SK-N-SH treated with all-trans-retinoic acid at 6 μM for 48 hours (cell line): ENCODE data around the gene SORCS1.

Experiments
- ARNTL ChIP-seq: fragments of 450-650 bp; formaldehyde crosslinking; IDR thresholded peaks from 2 replicates; pipeline ENCODE4 v1.5.0; 2020; ENCODE audit warnings: low read depth, mild to moderate bottlenecking, moderate library complexity, borderline replicate concordance
- BACH2 ChIP-seq: fragments of 250-450 bp; sonication (Bioruptor Pico); IDR thresholded peaks from 2 replicates; pipeline ENCODE4 v1.9.0; 2021; ENCODE audit warnings: mild to moderate bottlenecking, borderline replicate concordance
- CREB5 ChIP-seq: fragments of 250-450 bp; sonication (Bioruptor Pico); IDR thresholded peaks from 2 replicates; pipeline ENCODE4 v1.5.1; 2020; ENCODE audit warnings: low read depth, mild to moderate bottlenecking, moderate library complexity
- CSRNP3 ChIP-seq: fragments of 250-450 bp; sonication (Bioruptor Pico); IDR thresholded peaks from 2 replicates; pipeline ENCODE4 v1.5.1; 2021; ENCODE audit warnings: mild to moderate bottlenecking, moderate library complexity
- ESRRG ChIP-seq: fragments of 250-450 bp; sonication (Bioruptor Pico); IDR thresholded peaks from 2 replicates; pipeline ENCODE4 v1.6.1; 2021; ENCODE audit warnings: mild to moderate bottlenecking
- PATZ1 ChIP-seq: fragments of 250-450 bp; sonication (Bioruptor Pico); IDR thresholded peaks from 2 replicates; pipeline ENCODE4 v1.8.0; 2020; ENCODE audit warnings: mild to moderate bottlenecking, moderate library complexity, borderline replicate concordance
- RARB ChIP-seq: fragments of 250-450 bp; sonication (Bioruptor Pico); IDR thresholded peaks from 2 replicates; pipeline ENCODE4 v1.8.0; 2021; ENCODE audit warnings: mild to moderate bottlenecking, moderate library complexity
- TOX ChIP-seq: fragments of 250-450 bp; sonication (Bioruptor Pico); IDR thresholded peaks from 2 replicates; pipeline ENCODE4 v1.8.0; 2021; ENCODE audit warnings: mild to moderate bottlenecking, moderate library complexity, borderline replicate concordance
- TSHZ2 ChIP-seq: fragments of 250-450 bp; sonication (Bioruptor Pico); IDR thresholded peaks from 2 replicates; pipeline ENCODE4 v1.5.0; 2020; ENCODE audit warnings: mild to moderate bottlenecking, moderate library complexity
- ZFP3 ChIP-seq: fragments of 250-450 bp; sonication (Bioruptor Pico); IDR thresholded peaks from 2 replicates; pipeline ENCODE4 v1.5.0; 2020; ENCODE audit warnings: mild to moderate bottlenecking, moderate library complexity
- ZFP30 ChIP-seq: fragments of 450-650 bp; formaldehyde crosslinking; IDR thresholded peaks from 2 replicates; pipeline ENCODE4 v1.5.0; 2022; ENCODE audit warnings: mild to moderate bottlenecking, moderate library complexity
- ZNF565 ChIP-seq: fragments of 450-650 bp; formaldehyde crosslinking; conservative IDR thresholded peaks from 2 replicates; pipeline ENCODE4 v1.5.0; 2020; ENCODE audit warnings: low read depth, mild to moderate bottlenecking, moderate library complexity
- ZNF8 ChIP-seq: fragments of 450-650 bp; formaldehyde crosslinking; IDR thresholded peaks from 2 replicates; pipeline ENCODE4 v1.5.0; 2020; ENCODE audit warnings: mild to moderate bottlenecking, moderate library complexity

- TF ChIP-seq TOX (CRISPR knock-in tag), result no peak
- no peak for TF ChIP-seq RARB (CRISPR knock-in tag)
- TF ChIP-seq ARNTL (CRISPR knock-in tag), result no peak
- no peak for TF ChIP-seq PATZ1 (CRISPR knock-in tag)
- no peak for TF ChIP-seq ZFP30 (CRISPR knock-in tag)
- TF ChIP-seq CSRNP3 (CRISPR knock-in tag), result no peak
- no peak for TF ChIP-seq TSHZ2 (CRISPR knock-in tag)
- TF ChIP-seq ZNF8, result no peak
- no peak for TF ChIP-seq BACH2 (CRISPR knock-in tag)
- TF ChIP-seq ZNF565, result no peak
- no peak for TF ChIP-seq ZFP3 (CRISPR knock-in tag)
- no peak for TF ChIP-seq CREB5
- no peak for TF ChIP-seq ESRRG
Measured at GRCh38 chr10:106713846-106714245, 450.7 kb downstream of the SORCS1 start.
